Measurements from ENCODE around the gene PXN. TPM values are rescaled to one million over a fixed set of nuclear protein-coding genes. Genes with fewer than 3 reads are reported as not detected.
"Not testable (repeated sequence)": the region's sequence is repeated elsewhere in the genome, so short reads cannot be mapped to it uniquely, and the experiment has no call there.

The PXN gene
- total and polyA plus RNA-seq, 2 experiments from 2014 or later: 43.8 to 67.9 TPM

GRCh38 chr12:120239776-120240494 is 25.6 kb downstream of the PXN start:
- DNase-seq (ENCODE audit: low read depth in 1 of 2, low spot score in 1 of 2): no peak
- Histone ChIP-seq H3K4me1 (ENCODE audit: low read depth) (peaks cover 49% of the 10 kb centered on the region), H3K27ac (peak overlapping the region; percentile 5), H3K4me3 (no peak overlapping the region), H3K9me3 (ENCODE audit: low read depth) (no peaks in the 10 kb centered on the region), H3K27me3 (no peaks in the 10 kb centered on the region), H3K36me3 (no peaks in the 10 kb centered on the region)
- TF ChIP-seq CTCF (IDR thresholded peaks at IDR 0.05; ENCODE audit: low read depth, low read length): no peak

GRCh38 chr12:120238839-120239445 is 26.6 kb downstream of the PXN start:
- Histone ChIP-seq H3K36me3 (no peaks in the 10 kb centered on the region), H3K4me1 (ENCODE audit: low read depth) (peaks cover 55% of the 10 kb centered on the region), H3K9me3 (ENCODE audit: low read depth) (no peaks in the 10 kb centered on the region), H3K27me3 (no peaks in the 10 kb centered on the region), H3K27ac (no peak overlapping the region), H3K4me3 (no peak overlapping the region)
- DNase-seq (ENCODE audit: low read depth in 1 of 2, low spot score in 1 of 2): no peak
- TF ChIP-seq CTCF (IDR thresholded peaks at IDR 0.05; ENCODE audit: low read depth, low read length): no peak

DNA sequence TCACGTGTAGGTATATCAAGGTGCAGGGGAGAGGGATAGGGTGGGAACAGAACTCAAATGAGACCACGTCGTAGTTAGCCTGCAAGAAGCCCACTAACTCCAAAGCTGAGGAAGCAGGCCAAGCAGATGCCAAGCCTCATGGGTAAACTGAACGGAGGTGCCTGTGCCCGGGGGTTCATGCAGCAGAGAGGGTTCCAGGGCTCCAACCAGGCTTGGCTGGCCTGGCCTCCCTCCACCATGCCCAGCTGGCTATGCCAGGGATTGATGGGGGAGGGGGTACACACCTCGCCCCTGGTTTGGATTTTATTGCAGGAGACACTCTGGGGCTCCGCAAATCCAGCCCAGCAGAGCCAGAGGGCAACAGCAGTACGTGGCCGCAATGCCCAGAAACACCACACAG is 27.3 kb downstream of the PXN start:
- Histone ChIP-seq H3K36me3 (no peaks in the 10 kb centered on the region), H3K4me3 (no peak overlapping the region), H3K4me1 (ENCODE audit: low read depth) (peaks cover 62% of the 10 kb centered on the region), H3K9me3 (ENCODE audit: low read depth) (no peaks in the 10 kb centered on the region), H3K27me3 (no peaks in the 10 kb centered on the region), H3K27ac (no peak overlapping the region)
- no peak for TF ChIP-seq CTCF (IDR thresholded peaks at IDR 0.05; ENCODE audit: low read depth, low read length)
- no peak for DNase-seq (ENCODE audit: low read depth in 1 of 2, low spot score in 1 of 2)

- no peaks in the 10 kb centered on the region for H3K27me3 ChIP-seq
- no peak overlapping the region for H3K4me3 ChIP-seq
- H3K4me1 ChIP-seq (ENCODE audit: low read depth): peaks cover 64% of the 10 kb centered on the region
- H3K27ac ChIP-seq: no peak overlapping the region
- no peak for TF ChIP-seq CTCF (IDR thresholded peaks at IDR 0.05; ENCODE audit: low read depth, low read length)
- no peaks in the 10 kb centered on the region for H3K9me3 ChIP-seq (ENCODE audit: low read depth)
- peak in 1 of 2 donors; percentile 89 for DNase-seq (ENCODE audit: low read depth in 1 of 2, low spot score in 1 of 2)
- no peaks in the 10 kb centered on the region for H3K36me3 ChIP-seq
Observed at GRCh38 chr12:120237360-120238171, 28.0 kb downstream of the PXN start.

- H3K4me1 ChIP-seq (ENCODE audit: low read depth): peaks cover 64% of the 10 kb centered on the region
- DNase-seq (ENCODE audit: low read depth in 1 of 2, low spot score in 1 of 2); H3K36me3 ChIP-seq; H3K4me3 ChIP-seq; H3K9me3 ChIP-seq (ENCODE audit: low read depth); H3K27ac ChIP-seq; H3K27me3 ChIP-seq: not testable (repeated sequence)
Observed at GRCh38 chr12:120236809-120237208, 28.7 kb downstream of the PXN start.

All from cardiac muscle cell (in vitro differentiated cells and primary cell).